ENCODE measurements around the gene CLIP4.

The CLIP4 gene

GRCh38 chr2:29175338-29175737, 60.1 kb downstream of the CLIP4 start:
- no peaks in the 10 kb centered on the region for H3K27me3 Mint-ChIP-seq (ENCODE audit: low read depth)
- TF ChIP-seq, protein P1, sequence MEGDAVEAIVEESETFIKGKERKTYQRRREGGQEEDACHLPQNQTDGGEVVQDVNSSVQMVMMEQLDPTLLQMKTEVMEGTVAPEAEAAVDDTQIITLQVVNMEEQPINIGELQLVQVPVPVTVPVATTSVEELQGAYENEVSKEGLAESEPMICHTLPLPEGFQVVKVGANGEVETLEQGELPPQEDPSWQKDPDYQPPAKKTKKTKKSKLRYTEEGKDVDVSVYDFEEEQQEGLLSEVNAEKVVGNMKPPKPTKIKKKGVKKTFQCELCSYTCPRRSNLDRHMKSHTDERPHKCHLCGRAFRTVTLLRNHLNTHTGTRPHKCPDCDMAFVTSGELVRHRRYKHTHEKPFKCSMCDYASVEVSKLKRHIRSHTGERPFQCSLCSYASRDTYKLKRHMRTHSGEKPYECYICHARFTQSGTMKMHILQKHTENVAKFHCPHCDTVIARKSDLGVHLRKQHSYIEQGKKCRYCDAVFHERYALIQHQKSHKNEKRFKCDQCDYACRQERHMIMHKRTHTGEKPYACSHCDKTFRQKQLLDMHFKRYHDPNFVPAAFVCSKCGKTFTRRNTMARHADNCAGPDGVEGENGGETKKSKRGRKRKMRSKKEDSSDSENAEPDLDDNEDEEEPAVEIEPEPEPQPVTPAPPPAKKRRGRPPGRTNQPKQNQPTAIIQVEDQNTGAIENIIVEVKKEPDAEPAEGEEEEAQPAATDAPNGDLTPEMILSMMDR (IDR thresholded peaks at IDR 0.05; ENCODE audit: unreplicated experiment in 3 of 3): no peak
- no peak overlapping the region for H3K4me3 Mint-ChIP-seq
- no peaks in the 10 kb centered on the region for H3K4me1 Mint-ChIP-seq
- peaks cover 7% of the 10 kb centered on the region for H3K9me3 Mint-ChIP-seq
- H3K27ac Mint-ChIP-seq: no peak overlapping the region
- peaks cover 28% of the 10 kb centered on the region for H3K36me3 Mint-ChIP-seq (ENCODE audit: low read depth)

DNA sequence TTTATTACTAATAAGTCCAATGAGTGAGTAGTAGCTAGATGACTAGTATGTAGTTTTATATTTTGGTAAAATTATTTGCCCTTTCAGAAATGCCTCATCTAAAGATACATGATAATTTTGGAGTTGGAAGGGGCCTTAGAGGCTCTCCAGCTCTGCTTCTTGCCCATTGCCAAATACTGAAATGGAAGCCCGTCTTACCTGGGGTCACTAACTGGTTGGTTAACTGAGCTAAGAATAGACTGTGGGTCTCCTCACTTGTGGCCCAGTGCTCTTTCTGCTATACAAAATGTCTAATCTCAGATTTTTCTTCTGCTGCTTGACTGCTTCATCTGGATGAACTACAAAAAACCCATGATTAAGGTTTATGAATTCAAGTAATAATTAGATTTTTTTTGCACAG, 67.1 kb downstream of the CLIP4 start:
- Mint-ChIP-seq H3K27me3 (ENCODE audit: low read depth) (no peaks in the 10 kb centered on the region), H3K36me3 (ENCODE audit: low read depth) (peaks cover 3% of the 10 kb centered on the region), H3K27ac (no peak overlapping the region), H3K9me3 (no peaks in the 10 kb centered on the region), H3K4me3 (no peak overlapping the region), H3K4me1 (no peaks in the 10 kb centered on the region)
- TF ChIP-seq, protein P1 (IDR thresholded peaks at IDR 0.05; ENCODE audit: unreplicated experiment in 3 of 3): no peak

- no peaks in the 10 kb centered on the region for H3K27me3 Mint-ChIP-seq (ENCODE audit: low read depth)
- H3K9me3 Mint-ChIP-seq: peaks cover 4% of the 10 kb centered on the region
- TF ChIP-seq, protein P1 (IDR thresholded peaks at IDR 0.05; ENCODE audit: unreplicated experiment in 3 of 3): no peak
- peaks cover 9% of the 10 kb centered on the region for H3K36me3 Mint-ChIP-seq (ENCODE audit: low read depth)
- H3K4me3 Mint-ChIP-seq: no peak overlapping the region
- H3K27ac Mint-ChIP-seq: no peak overlapping the region
- no peaks in the 10 kb centered on the region for H3K4me1 Mint-ChIP-seq
Observed at GRCh38 chr2:29182920-29183319, 67.7 kb downstream of the CLIP4 start.

- TF ChIP-seq, protein P1 (IDR thresholded peaks at IDR 0.05; ENCODE audit: unreplicated experiment in 3 of 3): no peak
- no peak overlapping the region for H3K4me3 Mint-ChIP-seq
- H3K27me3 Mint-ChIP-seq (ENCODE audit: low read depth): no peaks in the 10 kb centered on the region
- H3K27ac Mint-ChIP-seq: no peak overlapping the region
- H3K36me3 Mint-ChIP-seq (ENCODE audit: low read depth): peaks cover 13% of the 10 kb centered on the region
- H3K4me1 Mint-ChIP-seq: no peaks in the 10 kb centered on the region
- H3K9me3 Mint-ChIP-seq: peaks cover 7% of the 10 kb centered on the region
Observed at GRCh38 chr2:29184531-29184930, 69.3 kb downstream of the CLIP4 start.

DNA sequence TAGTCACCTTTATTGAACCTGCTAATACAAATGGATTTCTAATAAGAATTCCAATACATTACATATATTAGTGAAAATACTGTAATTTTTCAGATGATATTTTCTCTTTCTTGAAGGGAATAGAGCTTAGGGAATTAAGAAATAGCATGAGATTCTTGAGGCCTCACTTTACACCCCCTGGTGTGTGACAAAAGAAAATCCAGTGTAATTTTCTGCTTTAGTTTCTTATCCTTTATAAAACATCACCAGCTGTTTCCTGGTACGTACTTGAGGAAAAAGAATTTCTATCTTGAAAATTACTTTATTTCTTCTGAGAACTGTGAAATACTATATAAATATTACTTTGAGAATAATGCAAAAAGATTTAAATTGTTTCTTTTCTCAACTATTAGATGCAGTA, 71.6 kb downstream of the CLIP4 start:
- Mint-ChIP-seq H3K27ac (no peak overlapping the region), H3K4me1 (no peaks in the 10 kb centered on the region), H3K9me3 (peaks cover 7% of the 10 kb centered on the region), H3K27me3 (ENCODE audit: low read depth) (no peaks in the 10 kb centered on the region), H3K36me3 (ENCODE audit: low read depth) (peaks cover 13% of the 10 kb centered on the region), H3K4me3 (no peak overlapping the region)
- TF ChIP-seq, protein P1 (IDR thresholded peaks at IDR 0.05; ENCODE audit: unreplicated experiment in 3 of 3): no peak

- Mint-ChIP-seq H3K4me3 (no peak overlapping the region), H3K9me3 (peaks cover 7% of the 10 kb centered on the region), H3K27me3 (ENCODE audit: low read depth) (no peaks in the 10 kb centered on the region), H3K4me1 (no peaks in the 10 kb centered on the region), H3K36me3 (ENCODE audit: low read depth) (peaks cover 13% of the 10 kb centered on the region), H3K27ac (no peak overlapping the region)
- TF ChIP-seq, protein P1 (IDR thresholded peaks at IDR 0.05; ENCODE audit: unreplicated experiment in 3 of 3): no peak
Observed at GRCh38 chr2:29187926-29188325, 72.7 kb downstream of the CLIP4 start.
